Sciatic nerve (tissue), 2 donors: ENCODE measurements around the gene CRYBG3. TPM values are rescaled to one million over a fixed set of nuclear protein-coding genes. Genes with fewer than 3 reads are reported as not detected.

Experiments used
- ATAC-seq: fragments of 200-7000 bp; cut with Tn5 transposase; one replicate; pipeline ENCODE4 v1.9.1; 2020; ENCODE audit warnings: mild to moderate bottlenecking, moderate library complexity
- DNase-seq: peaks from one replicate; pipeline ENCODE4 v3.0.0-alpha.2; 2020; ENCODE audit warnings: low spot score
- intact Hi-C: fragments of 100-400 bp; cut with DNase I; formaldehyde crosslinking; loops from one replicate; pipeline ENCODE4 v1.14.2; 2022
- total RNA-seq: library from RNA; stranded (reverse); fragmentation: NEBNext Ultra II Directional; extraction: Animal tissue kit (Norgen Biotek cat#: 25700); gene quantifications from one replicate; pipeline ENCODE4 v1.2.1, GENCODE V29; 2021
- donor health status: DM: no; HTN: no; CAD: no.
- donor health status: DM: no; HTN: no; CAD: no.

CRYBG3 gene
- 59.3 TPM for total RNA-seq

- DNase-seq (peak; percentile 89), ATAC-seq (peak; percentile 97)
- intact Hi-C loops, result no loop called here
Observed at GRCh38 chr3:97821774-97822358, at the start of gene CRYBG3. TSS of gene CRYBG3 (plus strand) at chr3:97822011. CDS start at chr3:97822207, 196 bp downstream.

- intact Hi-C loops, result no loop called here
- ATAC-seq (no peak), DNase-seq (no peak)
Observed at GRCh38 chr3:97772926-97773325, 48.9 kb upstream of the CRYBG3 start.

GRCh38 chr3:97778152-97778551, 43.7 kb upstream of the CRYBG3 start:
- ATAC-seq (no peak), DNase-seq (no peak)
- intact Hi-C loops, result no loop called here

- ATAC-seq (peak; percentile 28), DNase-seq (no peak)
- intact Hi-C loops, result no loop called here
Observed at GRCh38 chr3:97793420-97794019, 28.3 kb upstream of the CRYBG3 start.

GRCh38 chr3:97795951-97796350, 25.9 kb upstream of the CRYBG3 start:
- ATAC-seq (no peak), DNase-seq (no peak)
- intact Hi-C loops, result no loop called here

- DNase-seq (no peak), ATAC-seq (no peak)
- intact Hi-C loops, result loop anchor here (10.0 kb wide), 1 partner anchor 220 kb away; no protein-coding TSS in a partner anchor
Observed at GRCh38 chr3:97804471-97804870, 17.3 kb upstream of the CRYBG3 start.

- DNase-seq, result no peak
- intact Hi-C loops, result no loop called here
- no peak for ATAC-seq
Observed at GRCh38 chr3:97810779-97811390, 10.9 kb upstream of the CRYBG3 start.

GRCh38 chr3:97815149-97815917, 6.5 kb upstream of the CRYBG3 start:
- intact Hi-C loops, result no loop called here
- DNase-seq, result no peak
- no peak for ATAC-seq

GRCh38 chr3:97816811-97817210, 5.0 kb upstream of the CRYBG3 start:
- no peak for ATAC-seq
- intact Hi-C loops, result no loop called here
- no peak for DNase-seq

GRCh38 chr3:97817965-97818364, 3.8 kb upstream of the CRYBG3 start:
- intact Hi-C loops, result no loop called here
- no peak for ATAC-seq
- DNase-seq, result no peak

- DNase-seq (no peak), ATAC-seq (no peak)
- intact Hi-C loops, result no loop called here
Observed at GRCh38 chr3:97820780-97821179, 1.0 kb upstream of the CRYBG3 start.

GRCh38 chr3:97821287-97821773, 481 bp upstream of the CRYBG3 start:
- intact Hi-C loops, result no loop called here
- DNase-seq (peak; percentile 75), ATAC-seq (peak; percentile 36)

GRCh38 chr3:97822359-97822775, 556 bp downstream of the CRYBG3 start:
- intact Hi-C loops, result no loop called here
- ATAC-seq (peak; percentile 67), DNase-seq (peak; percentile 76)

GRCh38 chr3:97823046-97824004, 1.5 kb downstream of the CRYBG3 start:
- no peak for DNase-seq
- intact Hi-C loops, result no loop called here
- ATAC-seq, result peak; percentile 5

- intact Hi-C loops, result no loop called here
- ATAC-seq (no peak), DNase-seq (no peak)
Observed at GRCh38 chr3:97825101-97825500, 3.3 kb downstream of the CRYBG3 start.

- DNase-seq (no peak), ATAC-seq (no peak)
- intact Hi-C loops, result no loop called here
Observed at GRCh38 chr3:97827741-97828471, 6.1 kb downstream of the CRYBG3 start.

- intact Hi-C loops, result no loop called here
- no peak for DNase-seq
- no peak for ATAC-seq
Observed at GRCh38 chr3:97829198-97829597, 7.4 kb downstream of the CRYBG3 start.

GRCh38 chr3:97830638-97831037, 8.8 kb downstream of the CRYBG3 start:
- intact Hi-C loops, result no loop called here
- DNase-seq (no peak), ATAC-seq (no peak)
